HepG2 (cell line): Measurements from ENCODE around the gene TFEB. TPM values are rescaled to one million over a fixed set of nuclear protein-coding genes. Genes with fewer than 3 reads are reported as not detected.
A peak's percentile ranks its signal among the peaks of the same experiment; 100 is the strongest.

Source experiments
- ATAC-seq: fragments of 200-7000 bp; cut with Tn5 transposase; 3 replicates; pipeline ENCODE4 v1.9.1; 2020; ENCODE audit warnings: mild to moderate bottlenecking, moderate library complexity
- BruUV-seq: library from RNA; stranded (reverse); fragments of 400-500 nt; replicated peaks from 2 replicates; lab custom pipeline; 2021; lab: Mats Ljungman, UMichigan
- CTCF ChIA-PET: fragments of 300-600 bp; formaldehyde crosslinking; extraction: SDS; loops from one replicate; lab custom pipeline; 2021; ENCODE audit warnings: low total read pairs, inconsistent platforms, low intra/inter-chr PET ratio; lab: Yijun Ruan, JAX
- POLR2A ChIA-PET: fragments of 350-600 bp; sonication (Branson Sonifier 250); formaldehyde crosslinking; loops from one replicate; lab custom pipeline; 2020; ENCODE audit warnings: antibody characterized with exemption, inconsistent platforms; lab: Yijun Ruan, JAX
- DNase-seq: peaks from one replicate; pipeline ENCODE4 v3.0.0-alpha.2; 2015; ENCODE audit warnings: low spot score
- FAIRE-seq: peaks from 3 replicates; lab custom pipeline; 2011; peaks lifted over from hg19 to GRCh38; lab: Jason Lieb, UNC
- H2AFZ ChIP-seq: one replicate; pipeline ENCODE4 v1.6.1; 2011; ENCODE audit warnings: low read length, inconsistent platforms
- H3K27ac ChIP-seq: fragments of 300-600 bp; 3 replicates; pipeline ENCODE4 v1.8.0; 2011; ENCODE audit warnings: mixed run types, mild to moderate bottlenecking, mixed read lengths, low read length, inconsistent platforms; ENCODE audit not compliant: insufficient read depth; ENCODE audit errors: extremely low read length
- H3K27me3 ChIP-seq, 2 experiments: fragments of 200-600 bp in 1 of 2; 2 replicates in 1 of 2; 3 replicates in 1 of 2; pipeline versions ENCODE4 v1.6.0 to v1.8.0; 2011; ENCODE audit warnings: low read length in 2 of 2, mild to moderate bottlenecking in 2 of 2, moderate library complexity in 2 of 2, inconsistent platforms in 1 of 2; ENCODE audit not compliant: insufficient read depth in 2 of 2, control insufficient read depth in 1 of 2
- H3K36me3 ChIP-seq, 2 experiments: fragments of 200-600 bp in 1 of 2; replicated peaks in 1 of 2; 2 replicates in 1 of 2; 3 replicates in 1 of 2; pipeline versions ENCODE4 v1.5.1 to v1.8.0; 2011; ENCODE audit warnings: low read length in 2 of 2, inconsistent platforms in 1 of 2; ENCODE audit not compliant: insufficient read depth in 2 of 2, control insufficient read depth in 1 of 2
- H3K4me1 ChIP-seq: 2 replicates; pipeline ENCODE4 v1.5.1; 2012; ENCODE audit warnings: low read length, inconsistent platforms; ENCODE audit not compliant: insufficient read depth
- H3K4me2 ChIP-seq: 2 replicates; pipeline ENCODE4 v1.6.0; 2011; ENCODE audit warnings: low read depth, low read length, inconsistent platforms
- H3K4me3 ChIP-seq, 3 experiments: fragments of 200-600 bp in 1 of 3; sonication (generic), shearing (Covaris generic) in 1 of 3; replicated peaks in 1 of 3; 2 replicates each; pipeline ENCODE4 v1.5.1; 2011 to 2016; ENCODE audit warnings: low read length in 3 of 3, inconsistent platforms in 2 of 3, low read depth in 2 of 3, mild to moderate bottlenecking in 2 of 3, control low read depth in 1 of 3, mixed read lengths in 1 of 3; ENCODE audit not compliant: insufficient read depth in 1 of 3
- H3K79me2 ChIP-seq: one replicate; pipeline ENCODE4 v1.6.1; 2011; ENCODE audit warnings: low read length, inconsistent platforms; ENCODE audit not compliant: insufficient read depth
- H3K9ac ChIP-seq: 2 replicates; pipeline ENCODE4 v1.6.0; 2011; ENCODE audit warnings: mild to moderate bottlenecking, low read depth, low read length, inconsistent platforms; ENCODE audit not compliant: insufficient read depth
- H3K9me3 ChIP-seq: 2 replicates; pipeline ENCODE4 v1.5.1; 2012; ENCODE audit warnings: mild to moderate bottlenecking, low read length
- H4K20me1 ChIP-seq: 2 replicates; pipeline ENCODE4 v1.6.0; 2011; ENCODE audit warnings: inconsistent platforms, mild to moderate bottlenecking, low read length, moderate library complexity; ENCODE audit not compliant: insufficient read depth
- ADNP ChIP-seq: sonication (generic); formaldehyde crosslinking; IDR thresholded peaks from 2 replicates; pipeline ENCODE4 v1.4.0; 2020; ENCODE audit warnings: missing genetic modification reagents
- BRD4 ChIP-seq: sonication (generic); formaldehyde crosslinking; IDR thresholded peaks from 2 replicates; pipeline ENCODE4 v1.4.0; 2020; ENCODE audit warnings: missing genetic modification reagents
- CAMTA2 ChIP-seq: sonication (generic); formaldehyde crosslinking; IDR thresholded peaks from 2 replicates; pipeline ENCODE4 v1.4.0; 2020; ENCODE audit warnings: mild to moderate bottlenecking, missing genetic modification reagents, borderline replicate concordance
- EED ChIP-seq: sonication (generic); formaldehyde crosslinking; IDR thresholded peaks from 2 replicates; pipeline ENCODE4 v1.5.0; 2020; ENCODE audit warnings: mild to moderate bottlenecking, missing genetic modification reagents
- MXD4 ChIP-seq: IDR thresholded peaks from 2 replicates; pipeline ENCODE4 v1.6.1; 2016; ENCODE audit warnings: mild to moderate bottlenecking, missing biosample characterization, missing genetic modification reagents
- TCF12 ChIP-seq, 2 experiments: fragments of 450-650 bp in 1 of 2; sonication (generic) in 1 of 2; formaldehyde crosslinking in 1 of 2; IDR thresholded peaks; 2 replicates each; pipeline versions ENCODE4 v1.6.1 to v1.8.0; 2017 to 2022; ENCODE audit warnings: antibody characterized with exemption in 1 of 2, mild to moderate bottlenecking in 1 of 2, missing genetic modification reagents in 1 of 2, moderate library complexity in 1 of 2
- ZBTB21 ChIP-seq: sonication (generic); formaldehyde crosslinking; IDR thresholded peaks from 2 replicates; pipeline ENCODE4 v1.4.0; 2020; ENCODE audit warnings: missing genetic modification reagents
- ZBTB39 ChIP-seq: sonication (generic); formaldehyde crosslinking; IDR thresholded peaks from 2 replicates; pipeline ENCODE4 v1.5.0; 2020; ENCODE audit warnings: missing genetic modification reagents
- ZFP91 ChIP-seq: sonication (generic); formaldehyde crosslinking; IDR thresholded peaks from 2 replicates; pipeline ENCODE4 v1.9.0; 2022; ENCODE audit warnings: missing genetic modification reagents, mild to moderate bottlenecking, borderline replicate concordance
- ZNF512B ChIP-seq: sonication (generic); formaldehyde crosslinking; IDR thresholded peaks from 2 replicates; pipeline ENCODE4 v1.5.1; 2020; ENCODE audit warnings: missing genetic modification reagents, mild to moderate bottlenecking, borderline replicate concordance
- ZNF562 ChIP-seq: sonication (generic); formaldehyde crosslinking; IDR thresholded peaks from 2 replicates; pipeline ENCODE4 v1.8.0; 2022; ENCODE audit warnings: missing genetic modification reagents, borderline replicate concordance
- ZNF737 ChIP-seq: sonication (generic); formaldehyde crosslinking; IDR thresholded peaks from 2 replicates; pipeline ENCODE4 v1.5.0; 2020; ENCODE audit warnings: missing genetic modification reagents, mild to moderate bottlenecking, borderline replicate concordance
- WGBS: methylation state at CpG from one replicate; pipeline ENCODE4 v1.1.6; 2017; ENCODE audit warnings: low lambda C conversion rate; 5-methylcytosine and 5-hydroxymethylcytosine counted together
- in situ Hi-C: cut with HindIII; loops from 2 replicates; pipeline ENCODE4 v1.10.0; 2017; ENCODE audit warnings: low pct_unique_long_range_greater_than_20kb; ENCODE audit not compliant: extremely low pct_ligation_motif_present
- intact Hi-C: fragments of 100-400 bp; cut with micrococcal nuclease; formaldehyde crosslinking; loops from one replicate; pipeline ENCODE4 v1.10.0; 2022; ENCODE audit not compliant: unreplicated experiment
- polyA plus RNA-seq, 8 experiments: library from polyadenylated mRNA; depleted of rRNA in 3 of 8; stranded (reverse) in 7 of 8; unstranded in 1 of 8; fragments of >200 nt; fragmentation: Illumina TruSeq in 4 of 8; extraction: Trizol in 4 of 8; gene quantifications; 2 replicates each; pipeline versions ENCODE4 v1.2.1 to v1.2.3, GENCODE V29; 2011 to 2016; ENCODE audit warnings: low read depth in 4 of 8, missing spikeins in 1 of 8, mixed read lengths in 1 of 8; ENCODE audit not compliant: insufficient read depth in 1 of 8
- total RNA-seq, 5 experiments: library from RNA; depleted of rRNA; stranded (reverse); fragments of >200 nt; fragmentation: Illumina TruSeq; extraction: Trizol; gene quantifications; 2 replicates each; pipeline ENCODE4 v1.2.3, GENCODE V29; 2016; ENCODE audit warnings: low read depth in 1 of 5

The TFEB gene
- total and polyA plus RNA-seq, 2 of the 13 experiments (the other 11 are each of a cell fraction or from before 2014, with no cell fraction given), result 13.3 to 18.7 TPM

- no peak for TF ChIP-seq ZBTB39 (CRISPR knock-in tag)
These were observed 45.4 kb upstream of the TFEB start, which contains the start of gene PRICKLE4 (continued) for GRCh38 chr6:41780551-41781365.

- peak within 1 kb of the TSS; percentile 73 for H3K9ac ChIP-seq
- peak; percentile 90 for ATAC-seq
- peak; percentile 60 for FAIRE-seq
- TSS peak; percentile 42 for BruUV-seq
- in situ Hi-C loops (loop anchor here (5.0 to 25.0 kb wide), 3 partner anchors 43 to 432 kb away; partner anchors contain the start of genes MRPS10 and TFEB), intact Hi-C loops (loop anchor here (1.0 to 5.0 kb wide), 3 partner anchors 157 to 264 kb away; no protein-coding TSS in a partner anchor)
- WGBS, result 1% methylated on average over 38 of the region's 73 CpGs
- H3K4me1 ChIP-seq, result peaks cover 34% of the 10 kb centered on the region
- ChIA-PET CTCF (interaction anchor here (0.8 to 2.1 kb wide), 4 partner anchors 45 to 264 kb away, joined by 3 to 24 read pairs (median 10); partner anchors contain the start of genes BYSL, MED20 and TFEB), POLR2A (interaction anchor here (0.5 to 1.3 kb wide), 12 partner anchors 8 to 271 kb away, joined by 3 to 15 read pairs (median 4); partner anchors contain the start of genes PGC and TAF8)
- DNase-seq, result peak; percentile 95
- peaks cover 4% of the 10 kb centered on the region for H3K79me2 ChIP-seq
- H3K4me3 ChIP-seq, result peak within 1 kb of the TSS; percentile 82 to 93 (median 92)
- H3K27ac ChIP-seq, result peak within 1 kb of the TSS; percentile 24
- peak within 1 kb of the TSS; percentile 97 for H3K4me2 ChIP-seq
- H2AFZ ChIP-seq, result no peak within 1 kb of the TSS
- H3K36me3 ChIP-seq, result peaks cover 1 to 14% of the 10 kb centered on the region in 2 experiments; a peak in 4 of 5 replicates
- H3K27me3 ChIP-seq, result no peaks in the 10 kb centered on the region; a peak in 2 of 5 replicates
- no peaks in the 10 kb centered on the region for H3K9me3 ChIP-seq
- H4K20me1 ChIP-seq, result no peaks in the 10 kb centered on the region
- no peak for TF ChIP-seq ZNF562
- TF ChIP-seq BRD4 (CRISPR knock-in tag), result no peak
- no peak for TF ChIP-seq TCF12 (IDR thresholded peaks at IDR 0.05)
- no peak for TF ChIP-seq TCF12 (CRISPR knock-in tag; IDR thresholded peaks at IDR 0.05)
- no peak; the same call in 1 of the 2 replicates for TF ChIP-seq CAMTA2 (CRISPR knock-in tag)
- no peak for TF ChIP-seq ZNF512B (CRISPR knock-in tag)
- TF ChIP-seq ZBTB21 (CRISPR knock-in tag), result no peak
- TF ChIP-seq ZNF737, result no peak
- TF ChIP-seq MXD4 (CRISPR knock-in tag), result peak; percentile 74
- TF ChIP-seq EED (CRISPR knock-in tag), result no peak
- TF ChIP-seq ADNP, result no peak
- peak; percentile 81 for TF ChIP-seq ZFP91 (CRISPR knock-in tag)
These were observed 44.6 kb upstream of the TFEB start, which contains the start of gene FRS3 for GRCh38 chr6:41779788-41780550. FRS3 (minus strand) TSS chr6:41779900; CDS start chr6:41776987, 2,913 bp downstream.
